HepG2 (cell line): ENCODE results near the gene GPS2. TPM values are rescaled to one million over a fixed set of nuclear protein-coding genes. Genes with fewer than 3 reads are reported as not detected.

Experiments used
- HNRNPLL ChIP-seq: fragments of 200-400 bp; formaldehyde crosslinking; IDR thresholded peaks from 2 replicates; pipeline ENCODE4 v1.6.1; 2017; ENCODE audit warnings: mild to moderate bottlenecking, low read depth, low read length; ENCODE audit not compliant: poor library complexity, severe bottlenecking
- NKX3-1 ChIP-seq: sonication (generic); formaldehyde crosslinking; IDR thresholded peaks from 2 replicates; pipeline ENCODE4 v1.5.0; 2020; ENCODE audit warnings: missing genetic modification reagents
- RARG ChIP-seq: sonication (generic); formaldehyde crosslinking; IDR thresholded peaks from 2 replicates; pipeline ENCODE4 v1.4.0; 2020; ENCODE audit warnings: low read depth, mild to moderate bottlenecking, missing genetic modification reagents
- SP1 ChIP-seq, 2 experiments: fragments of 450-650 bp in 1 of 2; sonication (generic) in 1 of 2; formaldehyde crosslinking in 1 of 2; IDR thresholded peaks; 2 replicates each; pipeline versions ENCODE4 v1.4.0 to v1.6.1; 2016 to 2020; ENCODE audit warnings: missing genetic modification reagents in 1 of 2
- TBL1XR1 ChIP-seq: fragments of 150-350 bp; IDR thresholded peaks from 2 replicates; pipeline ENCODE4 v1.6.1; 2014; ENCODE audit warnings: borderline replicate concordance, low read length; ENCODE audit not compliant: partially characterized antibody
- ZNF335 ChIP-seq: sonication (generic); formaldehyde crosslinking; IDR thresholded peaks from 2 replicates; pipeline ENCODE4 v1.4.0; 2020; ENCODE audit warnings: missing genetic modification reagents
- ZNF569 ChIP-seq: sonication (generic); formaldehyde crosslinking; IDR thresholded peaks from 2 replicates; pipeline ENCODE4 v1.5.0; 2020; ENCODE audit warnings: mild to moderate bottlenecking, missing genetic modification reagents, moderate library complexity, borderline replicate concordance
- ZNF768 ChIP-seq: sonication (generic); formaldehyde crosslinking; IDR thresholded peaks from 2 replicates; pipeline ENCODE4 v1.4.0; 2020; ENCODE audit warnings: missing genetic modification reagents
- polyA plus RNA-seq, 8 experiments: library from polyadenylated mRNA; depleted of rRNA in 3 of 8; stranded (reverse) in 7 of 8; unstranded in 1 of 8; fragments of >200 nt; fragmentation: Illumina TruSeq in 4 of 8; extraction: Trizol in 4 of 8; gene quantifications; 2 replicates each; pipeline versions ENCODE4 v1.2.1 to v1.2.3, GENCODE V29; 2011 to 2016; ENCODE audit warnings: low read depth in 4 of 8, missing spikeins in 1 of 8, mixed read lengths in 1 of 8; ENCODE audit not compliant: insufficient read depth in 1 of 8
- total RNA-seq, 5 experiments: library from RNA; depleted of rRNA; stranded (reverse); fragments of >200 nt; fragmentation: Illumina TruSeq; extraction: Trizol; gene quantifications; 2 replicates each; pipeline ENCODE4 v1.2.3, GENCODE V29; 2016; ENCODE audit warnings: low read depth in 1 of 5
- TF ChIP-seq, protein P1 (sequence below): sonication (generic); formaldehyde crosslinking; IDR thresholded peaks from 2 replicates; pipeline ENCODE4 v1.4.0; 2020; ENCODE audit warnings: missing genetic modification reagents; ENCODE audit errors: not compliant biosample characterization
- TF ChIP-seq, protein P2 (sequence below): sonication (generic); formaldehyde crosslinking; IDR thresholded peaks from 2 replicates; pipeline ENCODE4 v1.5.0; 2020; ENCODE audit warnings: mild to moderate bottlenecking, missing genetic modification reagents
- TF ChIP-seq, protein P3 (sequence below): sonication (generic); formaldehyde crosslinking; IDR thresholded peaks from 2 replicates; pipeline ENCODE4 v1.4.0; 2020; ENCODE audit warnings: mild to moderate bottlenecking, missing genetic modification reagents
- TF ChIP-seq, protein P4 (sequence below): sonication (generic); formaldehyde crosslinking; IDR thresholded peaks from 2 replicates; pipeline ENCODE4 v1.4.0; 2020; ENCODE audit warnings: missing genetic modification reagents, mild to moderate bottlenecking, borderline replicate concordance
- TF ChIP-seq, protein P5 (sequence below): sonication (generic); formaldehyde crosslinking; IDR thresholded peaks from 2 replicates; pipeline ENCODE4 v1.8.0; 2022; ENCODE audit warnings: missing genetic modification reagents, low read depth, mild to moderate bottlenecking, borderline replicate concordance
- TF ChIP-seq, protein P6 (sequence below): IDR thresholded peaks from 2 replicates; pipeline ENCODE4 v1.6.1; 2016
- TF ChIP-seq, protein P7 (sequence below): sonication (generic); formaldehyde crosslinking; IDR thresholded peaks from 2 replicates; pipeline ENCODE4 v1.4.0; 2020; ENCODE audit warnings: missing genetic modification reagents, borderline replicate concordance

The GPS2 gene
- total and polyA plus RNA-seq, 2 of the 13 experiments (the other 11 are each of a cell fraction or from before 2014, with no cell fraction given) = 58.0 to 59.4 TPM

DNA sequence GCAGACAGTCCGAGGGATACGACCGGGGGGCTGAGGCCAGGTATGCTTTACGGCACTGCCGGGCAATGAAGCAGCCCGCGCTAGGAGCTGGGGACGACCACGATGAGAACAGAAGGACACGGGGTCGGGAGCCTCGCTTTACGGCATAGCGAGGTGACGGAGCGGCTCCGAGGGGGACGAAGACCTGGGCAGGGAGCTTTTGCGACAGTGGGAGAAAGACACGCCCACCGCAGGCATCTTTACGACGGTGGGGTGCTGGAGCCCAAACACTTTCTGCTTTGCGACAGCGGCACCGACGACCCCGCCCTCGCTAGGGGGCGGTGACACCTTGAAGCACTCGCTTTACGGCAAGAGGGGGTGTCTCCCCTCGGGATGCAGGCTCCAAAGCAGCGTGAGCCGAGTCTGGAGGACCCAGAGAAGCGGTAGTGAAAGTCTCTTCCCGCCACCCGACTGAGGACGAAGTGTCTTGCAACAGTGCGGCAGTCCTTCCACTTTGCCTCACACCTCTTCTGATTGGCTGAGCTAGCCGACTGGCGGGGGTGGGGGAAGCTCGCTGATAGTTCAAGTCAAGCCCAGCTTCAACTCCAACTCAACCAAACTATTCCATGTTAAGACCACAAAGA is 14.3 kb upstream of the GPS2 start (continued):
- TF ChIP-seq, protein P1, sequence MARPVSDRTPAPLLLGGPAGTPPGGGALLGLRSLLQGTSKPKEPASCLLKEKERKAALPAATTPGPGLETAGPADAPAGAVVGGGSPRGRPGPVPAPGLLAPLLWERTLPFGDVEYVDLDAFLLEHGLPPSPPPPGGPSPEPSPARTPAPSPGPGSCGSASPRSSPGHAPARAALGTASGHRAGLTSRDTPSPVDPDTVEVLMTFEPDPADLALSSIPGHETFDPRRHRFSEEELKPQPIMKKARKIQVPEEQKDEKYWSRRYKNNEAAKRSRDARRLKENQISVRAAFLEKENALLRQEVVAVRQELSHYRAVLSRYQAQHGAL = no peak
- TF ChIP-seq HNRNPLL = peak; percentile 89
- no peak for TF ChIP-seq TBL1XR1
- no peak for TF ChIP-seq SP1 (IDR thresholded peaks at IDR 0.05)
- TF ChIP-seq SP1 (CRISPR knock-in tag; IDR thresholded peaks at IDR 0.05) = peak; percentile 89
- TF ChIP-seq, protein P2, sequence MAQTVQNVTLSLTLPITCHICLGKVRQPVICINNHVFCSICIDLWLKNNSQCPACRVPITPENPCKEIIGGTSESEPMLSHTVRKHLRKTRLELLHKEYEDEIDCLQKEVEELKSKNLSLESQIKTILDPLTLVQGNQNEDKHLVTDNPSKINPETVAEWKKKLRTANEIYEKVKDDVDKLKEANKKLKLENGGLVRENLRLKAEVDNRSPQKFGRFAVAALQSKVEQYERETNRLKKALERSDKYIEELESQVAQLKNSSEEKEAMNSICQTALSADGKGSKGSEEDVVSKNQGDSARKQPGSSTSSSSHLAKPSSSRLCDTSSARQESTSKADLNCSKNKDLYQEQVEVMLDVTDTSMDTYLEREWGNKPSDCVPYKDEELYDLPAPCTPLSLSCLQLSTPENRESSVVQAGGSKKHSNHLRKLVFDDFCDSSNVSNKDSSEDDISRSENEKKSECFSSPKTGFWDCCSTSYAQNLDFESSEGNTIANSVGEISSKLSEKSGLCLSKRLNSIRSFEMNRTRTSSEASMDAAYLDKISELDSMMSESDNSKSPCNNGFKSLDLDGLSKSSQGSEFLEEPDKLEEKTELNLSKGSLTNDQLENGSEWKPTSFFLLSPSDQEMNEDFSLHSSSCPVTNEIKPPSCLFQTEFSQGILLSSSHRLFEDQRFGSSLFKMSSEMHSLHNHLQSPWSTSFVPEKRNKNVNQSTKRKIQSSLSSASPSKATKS (CRISPR knock-in tag) = no peak
- no peak for TF ChIP-seq NKX3-1
- TF ChIP-seq, protein P3, sequence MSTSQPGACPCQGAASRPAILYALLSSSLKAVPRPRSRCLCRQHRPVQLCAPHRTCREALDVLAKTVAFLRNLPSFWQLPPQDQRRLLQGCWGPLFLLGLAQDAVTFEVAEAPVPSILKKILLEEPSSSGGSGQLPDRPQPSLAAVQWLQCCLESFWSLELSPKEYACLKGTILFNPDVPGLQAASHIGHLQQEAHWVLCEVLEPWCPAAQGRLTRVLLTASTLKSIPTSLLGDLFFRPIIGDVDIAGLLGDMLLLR = peak; percentile 52; the same call in 1 of the 2 replicates
- TF ChIP-seq, protein P4, sequence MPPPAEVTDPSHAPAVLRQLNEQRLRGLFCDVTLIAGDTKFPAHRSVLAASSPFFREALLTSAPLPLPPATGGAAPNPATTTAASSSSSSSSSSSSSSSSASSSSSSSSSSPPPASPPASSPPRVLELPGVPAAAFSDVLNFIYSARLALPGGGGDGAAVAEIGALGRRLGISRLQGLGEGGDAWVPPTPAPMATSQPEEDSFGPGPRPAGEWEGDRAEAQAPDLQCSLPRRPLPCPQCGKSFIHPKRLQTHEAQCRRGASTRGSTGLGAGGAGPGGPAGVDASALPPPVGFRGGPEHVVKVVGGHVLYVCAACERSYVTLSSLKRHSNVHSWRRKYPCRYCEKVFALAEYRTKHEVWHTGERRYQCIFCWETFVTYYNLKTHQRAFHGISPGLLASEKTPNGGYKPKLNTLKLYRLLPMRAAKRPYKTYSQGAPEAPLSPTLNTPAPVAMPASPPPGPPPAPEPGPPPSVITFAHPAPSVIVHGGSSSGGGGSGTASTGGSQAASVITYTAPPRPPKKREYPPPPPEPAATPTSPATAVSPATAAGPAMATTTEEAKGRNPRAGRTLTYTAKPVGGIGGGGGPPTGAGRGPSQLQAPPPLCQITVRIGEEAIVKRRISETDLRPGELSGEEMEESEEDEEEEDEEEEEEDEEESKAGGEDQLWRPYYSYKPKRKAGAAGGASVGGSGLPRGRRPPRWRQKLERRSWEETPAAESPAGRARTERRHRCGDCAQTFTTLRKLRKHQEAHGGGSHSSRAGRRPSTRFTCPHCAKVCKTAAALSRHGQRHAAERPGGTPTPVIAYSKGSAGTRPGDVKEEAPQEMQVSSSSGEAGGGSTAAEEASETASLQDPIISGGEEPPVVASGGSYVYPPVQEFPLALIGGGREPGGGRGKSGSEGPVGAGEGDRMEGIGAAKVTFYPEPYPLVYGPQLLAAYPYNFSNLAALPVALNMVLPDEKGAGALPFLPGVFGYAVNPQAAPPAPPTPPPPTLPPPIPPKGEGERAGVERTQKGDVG (CRISPR knock-in tag) = no peak
- TF ChIP-seq ZNF335 = no peak
- no peak for TF ChIP-seq RARG (CRISPR knock-in tag)
- no peak for TF ChIP-seq ZNF768 (CRISPR knock-in tag)
- TF ChIP-seq, protein P5, sequence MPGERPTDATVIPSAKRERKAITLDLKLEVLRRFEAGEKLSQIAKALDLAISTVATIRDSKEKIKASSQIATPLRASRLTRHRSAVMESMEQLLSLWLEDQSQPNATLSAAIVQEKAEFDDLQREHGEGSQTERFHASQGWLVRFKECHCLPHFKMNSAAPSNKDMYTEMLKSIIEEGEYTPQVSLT = no peak
- TF ChIP-seq, protein P6, sequence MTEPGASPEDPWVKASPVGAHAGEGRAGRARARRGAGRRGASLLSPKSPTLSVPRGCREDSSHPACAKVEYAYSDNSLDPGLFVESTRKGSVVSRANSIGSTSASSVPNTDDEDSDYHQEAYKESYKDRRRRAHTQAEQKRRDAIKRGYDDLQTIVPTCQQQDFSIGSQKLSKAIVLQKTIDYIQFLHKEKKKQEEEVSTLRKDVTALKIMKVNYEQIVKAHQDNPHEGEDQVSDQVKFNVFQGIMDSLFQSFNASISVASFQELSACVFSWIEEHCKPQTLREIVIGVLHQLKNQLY (CRISPR knock-in tag) = no peak
- TF ChIP-seq ZNF569 = no peak
- TF ChIP-seq, protein P7, sequence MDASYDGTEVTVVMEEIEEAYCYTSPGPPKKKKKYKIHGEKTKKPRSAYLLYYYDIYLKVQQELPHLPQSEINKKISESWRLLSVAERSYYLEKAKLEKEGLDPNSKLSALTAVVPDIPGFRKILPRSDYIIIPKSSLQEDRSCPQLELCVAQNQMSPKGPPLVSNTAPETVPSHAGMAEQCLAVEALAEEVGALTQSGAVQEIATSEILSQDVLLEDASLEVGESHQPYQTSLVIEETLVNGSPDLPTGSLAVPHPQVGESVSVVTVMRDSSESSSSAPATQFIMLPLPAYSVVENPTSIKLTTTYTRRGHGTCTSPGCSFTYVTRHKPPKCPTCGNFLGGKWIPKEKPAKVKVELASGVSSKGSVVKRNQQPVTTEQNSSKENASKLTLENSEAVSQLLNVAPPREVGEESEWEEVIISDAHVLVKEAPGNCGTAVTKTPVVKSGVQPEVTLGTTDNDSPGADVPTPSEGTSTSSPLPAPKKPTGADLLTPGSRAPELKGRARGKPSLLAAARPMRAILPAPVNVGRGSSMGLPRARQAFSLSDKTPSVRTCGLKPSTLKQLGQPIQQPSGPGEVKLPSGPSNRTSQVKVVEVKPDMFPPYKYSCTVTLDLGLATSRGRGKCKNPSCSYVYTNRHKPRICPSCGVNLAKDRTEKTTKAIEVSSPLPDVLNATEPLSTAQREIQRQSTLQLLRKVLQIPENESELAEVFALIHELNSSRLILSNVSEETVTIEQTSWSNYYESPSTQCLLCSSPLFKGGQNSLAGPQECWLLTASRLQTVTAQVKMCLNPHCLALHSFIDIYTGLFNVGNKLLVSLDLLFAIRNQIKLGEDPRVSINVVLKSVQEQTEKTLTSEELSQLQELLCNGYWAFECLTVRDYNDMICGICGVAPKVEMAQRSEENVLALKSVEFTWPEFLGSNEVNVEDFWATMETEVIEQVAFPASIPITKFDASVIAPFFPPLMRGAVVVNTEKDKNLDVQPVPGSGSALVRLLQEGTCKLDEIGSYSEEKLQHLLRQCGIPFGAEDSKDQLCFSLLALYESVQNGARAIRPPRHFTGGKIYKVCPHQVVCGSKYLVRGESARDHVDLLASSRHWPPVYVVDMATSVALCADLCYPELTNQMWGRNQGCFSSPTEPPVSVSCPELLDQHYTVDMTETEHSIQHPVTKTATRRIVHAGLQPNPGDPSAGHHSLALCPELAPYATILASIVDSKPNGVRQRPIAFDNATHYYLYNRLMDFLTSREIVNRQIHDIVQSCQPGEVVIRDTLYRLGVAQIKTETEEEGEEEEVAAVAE (CRISPR knock-in tag) = no peak; the same call in none of the 2 replicates
